SW480 (cell line): ENCODE results near the gene PTBP1.

Experiments used
- DNase-seq: peaks from one replicate; pipeline ENCODE4 v3.0.0-alpha.2; 2016; ENCODE audit warnings: low spot score

PTBP1 gene

GRCh38 chr19:772730-773436 lies 24.4 kb upstream of the PTBP1 start:
- no peak for DNase-seq

- no peak for DNase-seq
Observed at GRCh38 chr19:776549-776948, 20.7 kb upstream of the PTBP1 start.

GRCh38 chr19:778910-779653 lies 18.2 kb upstream of the PTBP1 start:
- no peak for DNase-seq

- no peak for DNase-seq
Observed at GRCh38 chr19:780935-781334, 16.3 kb upstream of the PTBP1 start.

GRCh38 chr19:781800-782184 lies 15.5 kb upstream of the PTBP1 start:
- no peak for DNase-seq

GRCh38 chr19:782185-782877 lies 14.9 kb upstream of the PTBP1 start:
- peak; percentile 73 for DNase-seq

GRCh38 chr19:782878-783668 lies 14.2 kb upstream of the PTBP1 start:
- DNase-seq = no peak

GRCh38 chr19:784541-784940 lies 12.7 kb upstream of the PTBP1 start:
- DNase-seq = peak; percentile 39

GRCh38 chr19:787536-787935 lies 9.7 kb upstream of the PTBP1 start:
- DNase-seq = no peak

- DNase-seq = no peak
Observed at GRCh38 chr19:788686-788982, 8.6 kb upstream of the PTBP1 start.

- peak; percentile 62 for DNase-seq
Observed at GRCh38 chr19:788983-789700, 8.1 kb upstream of the PTBP1 start.

- no peak for DNase-seq
Observed at GRCh38 chr19:789701-790060, 7.6 kb upstream of the PTBP1 start.

- DNase-seq = no peak
Observed at GRCh38 chr19:791007-791566, 6.2 kb upstream of the PTBP1 start.

- DNase-seq = no peak
Observed at GRCh38 chr19:791567-792305, 5.5 kb upstream of the PTBP1 start.

GRCh38 chr19:792306-792885 lies 4.9 kb upstream of the PTBP1 start:
- no peak for DNase-seq

GRCh38 chr19:793806-794205 lies 3.4 kb upstream of the PTBP1 start:
- DNase-seq = no peak

GRCh38 chr19:795073-795611 lies 2.1 kb upstream of the PTBP1 start:
- DNase-seq = no peak

- DNase-seq = no peak
Observed at GRCh38 chr19:795691-796581, 1.3 kb upstream of the PTBP1 start.
